Measurements from ENCODE around the gene ING5. TPM values are rescaled to one million over a fixed set of nuclear protein-coding genes. Genes with fewer than 3 reads are reported as not detected.

The ING5 gene
- total and polyA plus RNA-seq, 7 donors: 14.5 to 25.4 (median 18.9) TPM

DNA sequence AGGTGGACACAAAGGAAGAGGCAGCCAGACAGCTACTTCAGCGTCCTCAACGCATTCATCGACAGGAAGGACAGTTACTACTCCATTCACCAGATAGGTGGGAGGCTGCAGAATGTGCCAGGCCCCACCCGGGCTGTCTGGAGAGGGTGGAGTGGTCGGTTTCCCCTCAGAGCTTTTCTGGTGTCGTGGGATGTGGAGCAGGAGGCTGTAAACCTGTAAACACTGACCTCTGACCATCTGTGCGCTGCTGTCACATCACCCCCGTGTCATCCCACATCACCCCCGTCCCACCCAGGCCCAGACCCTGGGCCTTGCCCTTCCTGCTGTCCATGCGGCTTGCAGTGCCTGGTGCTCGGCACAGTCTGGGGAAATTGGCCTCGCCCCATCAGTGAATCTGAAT is 47.3 kb upstream of the ING5 start:
- WGBS, 3 donors: 88 to 89% (median 88%) methylated on average over 12 of the region's 12 CpGs
- H3K9me3 ChIP-seq: no peaks in the 10 kb centered on the region
- no peak for ATAC-seq
- no peak overlapping the region for H3K4me3 ChIP-seq
- no peaks in the 10 kb centered on the region for H3K4me1 ChIP-seq
- no peak for TF ChIP-seq CTCF (IDR thresholded peaks at IDR 0.05)
- intact Hi-C loops (cut with DNase I): no loop called here
- DNase-seq: no peak
- H3K36me3 ChIP-seq (ENCODE audit: insufficient read depth in 1 of 2, low read depth in 1 of 2): peaks cover 0 to 77% of the 10 kb centered on the region in 2 donors
- H3K27ac ChIP-seq: no peak overlapping the region
- no peaks in the 10 kb centered on the region for H3K27me3 ChIP-seq (ENCODE audit: insufficient read depth in 3 of 3, low read length in 2 of 3)

- Histone ChIP-seq H3K36me3 (ENCODE audit: insufficient read depth in 1 of 2, low read depth in 1 of 2) (peaks cover 0 to 88% of the 10 kb centered on the region in 2 donors), H3K4me1 (no peaks in the 10 kb centered on the region), H3K9me3 (no peaks in the 10 kb centered on the region), H3K27ac (no peak overlapping the region), H3K4me3 (no peak overlapping the region), H3K27me3 (ENCODE audit: insufficient read depth in 3 of 3, low read length in 2 of 3) (no peaks in the 10 kb centered on the region)
- no peak for TF ChIP-seq CTCF (IDR thresholded peaks at IDR 0.05)
- DNase-seq: no peak
- 89 to 95% (median 93%) methylated on average over 17 of the region's 17 CpGs for WGBS, 3 donors
- intact Hi-C loops (cut with DNase I): no loop called here
- no peak for ATAC-seq
Observed at GRCh38 chr2:241655516-241656189, 46.2 kb upstream of the ING5 start.

GRCh38 chr2:241656190-241656741 is 45.6 kb upstream of the ING5 start:
- H3K27me3 ChIP-seq (ENCODE audit: insufficient read depth in 3 of 3, low read length in 2 of 3): no peaks in the 10 kb centered on the region
- TF ChIP-seq CTCF (IDR thresholded peaks at IDR 0.05): no peak
- peaks cover 0 to 90% of the 10 kb centered on the region in 2 donors for H3K36me3 ChIP-seq (ENCODE audit: insufficient read depth in 1 of 2, low read depth in 1 of 2)
- 90 to 94% (median 94%) methylated on average over 13 of the region's 13 CpGs for WGBS, 3 donors
- ATAC-seq (no peak), DNase-seq (no peak)
- no peaks in the 10 kb centered on the region for H3K4me1 ChIP-seq
- H3K27ac ChIP-seq: no peak overlapping the region
- H3K9me3 ChIP-seq: no peaks in the 10 kb centered on the region
- no peak overlapping the region for H3K4me3 ChIP-seq
- intact Hi-C loops (cut with DNase I): no loop called here

DNA sequence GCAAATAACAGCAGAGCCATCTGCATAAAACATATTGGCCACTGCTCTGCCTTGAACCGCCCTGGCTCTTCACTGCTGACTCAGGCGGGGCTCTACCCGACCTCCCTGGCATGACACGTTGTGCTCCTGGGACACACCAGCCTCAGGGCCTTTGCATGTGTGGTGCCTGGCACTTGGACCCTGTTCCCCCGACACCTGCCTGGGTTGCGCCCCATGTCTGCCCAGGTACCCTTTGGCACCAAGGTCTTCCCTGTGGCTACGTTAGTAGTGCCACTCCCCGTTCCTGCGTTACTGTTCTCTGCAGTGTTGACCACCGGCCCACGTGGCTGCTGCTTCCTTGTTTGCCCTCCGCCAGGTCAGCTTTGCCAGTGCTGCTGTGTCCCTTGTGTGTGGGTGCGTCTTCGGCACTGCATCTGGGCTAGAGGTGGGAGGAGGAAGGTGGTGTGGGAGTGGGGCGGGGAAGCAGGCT is 44.0 kb upstream of the ING5 start:
- peaks cover 3 to 86% of the 10 kb centered on the region in 2 donors for H3K36me3 ChIP-seq (ENCODE audit: insufficient read depth in 1 of 2, low read depth in 1 of 2)
- WGBS, 3 donors: 87 to 91% (median 88%) methylated on average over 15 of the region's 15 CpGs
- H3K4me3 ChIP-seq: no peak overlapping the region
- no peak overlapping the region for H3K27ac ChIP-seq
- no peaks in the 10 kb centered on the region for H3K4me1 ChIP-seq
- no peak for TF ChIP-seq CTCF (IDR thresholded peaks at IDR 0.05)
- no peaks in the 10 kb centered on the region for H3K9me3 ChIP-seq
- intact Hi-C loops (cut with DNase I): no loop called here
- H3K27me3 ChIP-seq (ENCODE audit: insufficient read depth in 3 of 3, low read length in 2 of 3): no peaks in the 10 kb centered on the region
- ATAC-seq: no peak
- DNase-seq: no peak

All from psoas muscle (tissue), 8 donors.